ENCODE data around the gene SPEF2.

GRCh38 chr5:35681911-35682310, 64.2 kb downstream of the SPEF2 start:
- no peak for TF ChIP-seq CTCF (IDR thresholded peaks at IDR 0.05)
- no peak for TF ChIP-seq POLR2A (IDR thresholded peaks at IDR 0.05)

Measured in vagina (tissue), 2 donors.